PC-9 (cell line): ENCODE data around the gene SNX27. TPM values are rescaled to one million over a fixed set of nuclear protein-coding genes. Genes with fewer than 3 reads are reported as not detected.

Experiments
- BruUV-seq: library from RNA; stranded (reverse); fragments of 400-500 nt; replicated peaks from 2 replicates; lab custom pipeline; 2021; lab: Mats Ljungman, UMichigan
- CTCF ChIA-PET: fragments of 300-600 bp; sonication (Branson Sonifier 250); formaldehyde crosslinking; loops from one replicate; lab custom pipeline; 2022; ENCODE audit warnings: antibody characterized with exemption; lab: Charles Lee
- POLR2A ChIA-PET: fragments of 300-600 bp; sonication (Branson Sonifier 250); formaldehyde crosslinking; loops from one replicate; lab custom pipeline; 2022; ENCODE audit warnings: antibody characterized with exemption; ENCODE audit not compliant: unreplicated experiment; lab: Charles Lee
- DNase-seq, 2 experiments: peaks; one replicate each; pipeline versions ENCODE4 v3.0.0 to v3.0.0-alpha.2; 2015 to 2022; ENCODE audit warnings: mixed read lengths in 1 of 2
- H2AFZ ChIP-seq: fragments of 200-600 bp; sonication (generic); 2 replicates; pipeline ENCODE4 v1.8.1; 2017; ENCODE audit warnings: antibody characterized with exemption
- H3F3A ChIP-seq: fragments of 200-600 bp; sonication (generic); 2 replicates; pipeline ENCODE4 v1.8.1; 2017; ENCODE audit warnings: antibody characterized with exemption, mild to moderate bottlenecking, low read depth; ENCODE audit not compliant: insufficient read depth
- H3K27ac ChIP-seq: fragments of 200-600 bp; sonication (generic); 2 replicates; pipeline ENCODE4 v1.6.1; 2016; ENCODE audit warnings: mixed run types
- H3K27me3 ChIP-seq: fragments of 200-600 bp; sonication (generic); 2 replicates; pipeline ENCODE4 v1.6.1; 2016; ENCODE audit warnings: low read depth, mixed run types; ENCODE audit not compliant: insufficient read depth
- H3K36me3 ChIP-seq: fragments of 200-600 bp; sonication (generic); 2 replicates; pipeline ENCODE4 v1.6.1; 2016; ENCODE audit warnings: low read depth, mixed run types
- H3K4me1 ChIP-seq: fragments of 200-600 bp; sonication (generic); replicated peaks from 2 replicates; pipeline ENCODE4 v1.6.1; 2016; ENCODE audit warnings: mixed run types; ENCODE audit not compliant: insufficient read depth
- H3K4me2 ChIP-seq: fragments of 200-600 bp; sonication (generic); 2 replicates; pipeline ENCODE4 v1.6.1; 2017; ENCODE audit warnings: mixed run types
- H3K4me3 ChIP-seq: fragments of 200-600 bp; sonication (generic); 2 replicates; pipeline ENCODE4 v1.6.1; 2016; ENCODE audit warnings: mixed run types
- H3K79me2 ChIP-seq: fragments of 200-600 bp; sonication (generic); 2 replicates; pipeline ENCODE4 v1.6.1; 2017; ENCODE audit warnings: low read depth, mixed run types
- H3K9me2 ChIP-seq: fragments of 200-600 bp; sonication (generic); 2 replicates; pipeline ENCODE4 v1.8.1; 2017; ENCODE audit warnings: mild to moderate bottlenecking; ENCODE audit not compliant: insufficient read depth
- H3K9me3 ChIP-seq: fragments of 200-600 bp; sonication (generic); 2 replicates; pipeline ENCODE4 v1.8.1; 2016; ENCODE audit warnings: low read depth; ENCODE audit not compliant: insufficient read depth
- H4K20me1 ChIP-seq: fragments of 200-600 bp; sonication (generic); 2 replicates; pipeline ENCODE4 v1.8.1; 2017; ENCODE audit not compliant: insufficient read depth
- CTCF ChIP-seq: fragments of 200-600 bp; sonication (generic); conservative IDR thresholded peaks from 2 replicates; pipeline ENCODE4 v1.6.1; 2017; ENCODE audit warnings: mixed run types, antibody characterized with exemption, mild to moderate bottlenecking, moderate library complexity
- EZH2 ChIP-seq: fragments of 200-600 bp; sonication (generic); IDR thresholded peaks from 2 replicates; pipeline ENCODE4 v1.8.0; 2017; ENCODE audit warnings: antibody characterized with exemption, low read depth
- intact Hi-C: fragments of 100-400 bp; cut with micrococcal nuclease; formaldehyde crosslinking; loops from one replicate; pipeline ENCODE4 v1.10.0; 2022; ENCODE audit not compliant: unreplicated experiment
- total RNA-seq: library from RNA; stranded (reverse); gene quantifications from 2 replicates; pipeline ENCODE4 v1.2.3, GENCODE V29; 2021

SNX27 gene
- total RNA-seq, 1 experiment from 2014 or later = 40.1 TPM

GRCh38 chr1:151653397-151653796 is 41.5 kb downstream of the SNX27 start:
- Histone ChIP-seq H3K27ac (no peak overlapping the region), H3K9me2 (no peaks in the 10 kb centered on the region), H2AFZ (no peak overlapping the region), H3K9me3 (no peaks in the 10 kb centered on the region), H3K4me3 (no peak overlapping the region), H3K4me1 (no peaks in the 10 kb centered on the region), H3K36me3 (no peaks in the 10 kb centered on the region), H3K27me3 (no peaks in the 10 kb centered on the region), H3F3A (no peaks in the 10 kb centered on the region), H3K4me2 (no peak overlapping the region), H4K20me1 (no peaks in the 10 kb centered on the region), H3K79me2 (no peaks in the 10 kb centered on the region)
- ChIA-PET CTCF (no interaction called here), POLR2A (no interaction called here)
- no TSS peak for BruUV-seq
- DNase-seq = no peak
- intact Hi-C loops = no loop called here
- TF ChIP-seq CTCF = no peak
- TF ChIP-seq EZH2 = no peak

GRCh38 chr1:151655371-151655770 is 43.5 kb downstream of the SNX27 start:
- H3K4me1 ChIP-seq = no peaks in the 10 kb centered on the region
- H2AFZ ChIP-seq = no peak overlapping the region
- no peaks in the 10 kb centered on the region for H3K36me3 ChIP-seq
- no peak overlapping the region for H3K4me3 ChIP-seq
- no peaks in the 10 kb centered on the region for H3K9me3 ChIP-seq
- no peaks in the 10 kb centered on the region for H3F3A ChIP-seq
- H3K79me2 ChIP-seq = no peaks in the 10 kb centered on the region
- intact Hi-C loops = no loop called here
- no peaks in the 10 kb centered on the region for H4K20me1 ChIP-seq
- H3K27me3 ChIP-seq = no peaks in the 10 kb centered on the region
- no TSS peak for BruUV-seq
- no peak for TF ChIP-seq CTCF
- CTCF ChIA-PET = no interaction called here
- POLR2A ChIA-PET = interaction anchor here (0.7 kb wide), 2 partner anchors 72 to 108 kb away, joined by 9 to 12 read pairs; no protein-coding TSS in a partner anchor
- no peaks in the 10 kb centered on the region for H3K9me2 ChIP-seq
- no peak for DNase-seq
- H3K27ac ChIP-seq = no peak overlapping the region
- no peak overlapping the region for H3K4me2 ChIP-seq

- Histone ChIP-seq H3K9me2 (no peaks in the 10 kb centered on the region), H3K79me2 (no peaks in the 10 kb centered on the region), H3K4me1 (no peaks in the 10 kb centered on the region), H3K36me3 (peaks cover 9% of the 10 kb centered on the region; the same call in 1 of the 2 replicates), H2AFZ (no peak overlapping the region), H3K9me3 (no peaks in the 10 kb centered on the region), H3K4me2 (no peak overlapping the region), H3K27me3 (no peaks in the 10 kb centered on the region), H3K4me3 (no peak overlapping the region), H4K20me1 (no peaks in the 10 kb centered on the region), H3F3A (0 out of 2 replicates have a peak, but pooled peaks cover 6% of the 10 kb centered on the region), H3K27ac (no peak overlapping the region)
- no TSS peak for BruUV-seq
- POLR2A ChIA-PET = no interaction called here
- TF ChIP-seq CTCF (no peak), EZH2 (no peak)
- no peak for DNase-seq
- intact Hi-C loops = no loop called here
- CTCF ChIA-PET = no interaction called here
Observed at GRCh38 chr1:151661751-151662150, 49.9 kb downstream of the SNX27 start.
